Spleen (tissue), 7 donors: ENCODE measurements around the gene ABCC8.

Source experiments
- POLR2A ChIP-seq, 3 donors: fragments of 450-650 bp; IDR thresholded peaks; one replicate each; pipeline ENCODE4 v1.5.1; 2017; ENCODE audit warnings: antibody characterized with exemption in 3 of 3, mild to moderate bottlenecking in 1 of 3
- POLR2AphosphoS5 ChIP-seq, 3 donors: sonication (generic); formaldehyde crosslinking; IDR thresholded peaks; one replicate each; pipeline ENCODE4 v1.5.1; 2017; ENCODE audit warnings: antibody characterized with exemption in 3 of 3
- TF ChIP-seq, protein P1 (sequence below), 11 experiments: fragments of 200-600 bp in 7 of 11; fragments of 450-650 bp in 4 of 11; sonication (generic) in 4 of 11; IDR thresholded peaks in 8 of 11; conservative IDR thresholded peaks in 3 of 11; 1 replicate in 7 of 11; 2 replicates in 4 of 11; pipeline versions ENCODE4 v1.4.0 to v1.8.0; 2016 to 2021; ENCODE audit warnings: antibody characterized with exemption in 11 of 11, inconsistent platforms in 4 of 11, mild to moderate bottlenecking in 1 of 11
- donor health status: DM: no; HTN: no; CAD: no; lungs with moderate emphysema.
- donor health status: DM: no; HTN: no; CAD: no.
- donor health status: DM: no; HTN: no; CAD: no.

DNA sequence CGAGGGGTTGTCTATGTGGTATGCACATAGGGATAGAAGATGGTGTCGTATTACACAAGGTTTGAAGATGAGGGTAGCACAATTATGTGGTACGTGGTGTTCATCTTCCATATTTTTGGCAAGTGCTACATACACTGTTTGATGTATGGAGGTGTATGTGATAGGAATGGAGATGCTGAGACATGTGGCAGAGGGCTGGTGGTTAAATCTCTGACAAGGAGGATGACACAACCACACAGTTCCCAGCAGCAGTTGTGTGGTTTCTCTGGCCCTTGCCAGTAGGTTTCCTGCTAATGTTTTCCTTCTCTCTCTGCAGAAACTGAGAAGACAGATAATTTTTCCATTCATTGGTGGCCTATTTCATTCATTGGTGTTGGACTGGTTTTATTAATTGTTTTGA, 108.1 kb downstream of the ABCC8 start:
- TF ChIP-seq POLR2AphosphoS5 (IDR thresholded peaks at IDR 0.05) (no peak), POLR2A (IDR thresholded peaks at IDR 0.05) (no peak)
- TF ChIP-seq, protein P1, sequence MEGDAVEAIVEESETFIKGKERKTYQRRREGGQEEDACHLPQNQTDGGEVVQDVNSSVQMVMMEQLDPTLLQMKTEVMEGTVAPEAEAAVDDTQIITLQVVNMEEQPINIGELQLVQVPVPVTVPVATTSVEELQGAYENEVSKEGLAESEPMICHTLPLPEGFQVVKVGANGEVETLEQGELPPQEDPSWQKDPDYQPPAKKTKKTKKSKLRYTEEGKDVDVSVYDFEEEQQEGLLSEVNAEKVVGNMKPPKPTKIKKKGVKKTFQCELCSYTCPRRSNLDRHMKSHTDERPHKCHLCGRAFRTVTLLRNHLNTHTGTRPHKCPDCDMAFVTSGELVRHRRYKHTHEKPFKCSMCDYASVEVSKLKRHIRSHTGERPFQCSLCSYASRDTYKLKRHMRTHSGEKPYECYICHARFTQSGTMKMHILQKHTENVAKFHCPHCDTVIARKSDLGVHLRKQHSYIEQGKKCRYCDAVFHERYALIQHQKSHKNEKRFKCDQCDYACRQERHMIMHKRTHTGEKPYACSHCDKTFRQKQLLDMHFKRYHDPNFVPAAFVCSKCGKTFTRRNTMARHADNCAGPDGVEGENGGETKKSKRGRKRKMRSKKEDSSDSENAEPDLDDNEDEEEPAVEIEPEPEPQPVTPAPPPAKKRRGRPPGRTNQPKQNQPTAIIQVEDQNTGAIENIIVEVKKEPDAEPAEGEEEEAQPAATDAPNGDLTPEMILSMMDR (IDR thresholded peaks at IDR 0.05 in 8 of 11, conservative IDR thresholded peaks at IDR 0.05 in 3 of 11), result no peak
